Fibroblast of skin of scalp (primary cell): Measurements from ENCODE around the gene C19orf53.
A peak's percentile ranks its signal among the peaks of the same experiment; 100 is the strongest.

Experiments used
- DNase-seq: peaks from one replicate; pipeline ENCODE4 v3.0.0-alpha.2; 2013

C19orf53 gene

GRCh38 chr19:13796301-13797057 is 22.2 kb downstream of the C19orf53 start:
- peak; percentile 87 for DNase-seq

GRCh38 chr19:13797058-13797440 is 22.8 kb downstream of the C19orf53 start:
- DNase-seq = no peak

- DNase-seq = peak; percentile 44
Measured at GRCh38 chr19:13797870-13798269, 23.6 kb downstream of the C19orf53 start.

GRCh38 chr19:13799669-13800068 is 25.4 kb downstream of the C19orf53 start:
- no peak for DNase-seq

GRCh38 chr19:13803038-13803437 is 28.8 kb downstream of the C19orf53 start:
- DNase-seq = no peak

- no peak for DNase-seq
Measured at GRCh38 chr19:13804830-13805683, 30.8 kb downstream of the C19orf53 start.

GRCh38 chr19:13806728-13807127 is 32.5 kb downstream of the C19orf53 start:
- DNase-seq = no peak

- DNase-seq = no peak
Measured at GRCh38 chr19:13807421-13808021, 33.3 kb downstream of the C19orf53 start.

- DNase-seq = no peak
Measured at GRCh38 chr19:13808856-13809255, 34.6 kb downstream of the C19orf53 start.

GRCh38 chr19:13812544-13812943 is 38.3 kb downstream of the C19orf53 start:
- DNase-seq = no peak

GRCh38 chr19:13813147-13813546 is 38.9 kb downstream of the C19orf53 start:
- no peak for DNase-seq

GRCh38 chr19:13814550-13814949 is 40.3 kb downstream of the C19orf53 start:
- no peak for DNase-seq

- no peak for DNase-seq
Measured at GRCh38 chr19:13817018-13817614, 42.9 kb downstream of the C19orf53 start.

GRCh38 chr19:13817615-13818371 is 43.5 kb downstream of the C19orf53 start:
- no peak for DNase-seq

- no peak for DNase-seq
Measured at GRCh38 chr19:13819238-13819637, 45.0 kb downstream of the C19orf53 start.

- no peak for DNase-seq
Measured at GRCh38 chr19:13821292-13821691, 47.0 kb downstream of the C19orf53 start.

GRCh38 chr19:13823256-13823655 is 49.0 kb downstream of the C19orf53 start:
- DNase-seq = no peak

GRCh38 chr19:13823901-13824300 is 49.6 kb downstream of the C19orf53 start:
- DNase-seq = no peak

GRCh38 chr19:13824703-13825102 is 50.4 kb downstream of the C19orf53 start:
- no peak for DNase-seq

- no peak for DNase-seq
Measured at GRCh38 chr19:13825489-13826441, 51.5 kb downstream of the C19orf53 start.

- no peak for DNase-seq
Measured at GRCh38 chr19:13826652-13827235, 52.5 kb downstream of the C19orf53 start.
